GM18505 (cell line): Measurements from ENCODE around the gene HSPG2.
"Not testable (repeated sequence)": the region's sequence is repeated elsewhere in the genome, so short reads cannot be mapped to it uniquely, and the experiment has no call there.

Source experiments
- ATAC-seq: cut with Tn5 transposase; IDR thresholded peaks from one replicate; pipeline ENCODE4 v1.9.1; 2021; ENCODE audit not compliant: unreplicated experiment
- POLR2A ChIP-seq: IDR thresholded peaks from 4 replicates; pipeline ENCODE4 v1.6.1; 2011; ENCODE audit warnings: borderline replicate concordance; ENCODE audit not compliant: insufficient read depth, insufficient read length; ENCODE audit errors: extremely low read depth

The HSPG2 gene

DNA sequence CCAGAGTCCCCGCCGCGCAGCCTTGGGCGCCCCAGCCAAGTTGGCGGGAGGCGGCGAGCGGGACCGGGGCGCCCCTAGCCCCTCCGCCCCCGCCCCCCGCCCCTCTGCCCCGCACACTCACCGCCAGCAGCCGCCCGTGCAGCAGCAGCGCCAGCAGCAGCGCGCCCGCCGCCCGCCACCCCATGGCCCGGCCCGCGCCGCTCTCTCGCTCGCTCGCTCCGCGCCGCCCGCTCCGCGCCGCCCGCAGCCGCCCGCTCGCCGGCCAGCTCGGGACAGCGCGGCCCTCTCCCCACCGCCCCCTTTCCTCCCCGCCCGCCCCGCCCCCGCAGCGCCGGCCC lies at the start of gene HSPG2:
Gene HSPG2 (minus strand): TSS at position 277 of the 338 bp plus-strand sequence. CDS start 93 bp downstream, at position 184.
- peak; percentile 28 for ATAC-seq
- no peak for TF ChIP-seq POLR2A

DNA sequence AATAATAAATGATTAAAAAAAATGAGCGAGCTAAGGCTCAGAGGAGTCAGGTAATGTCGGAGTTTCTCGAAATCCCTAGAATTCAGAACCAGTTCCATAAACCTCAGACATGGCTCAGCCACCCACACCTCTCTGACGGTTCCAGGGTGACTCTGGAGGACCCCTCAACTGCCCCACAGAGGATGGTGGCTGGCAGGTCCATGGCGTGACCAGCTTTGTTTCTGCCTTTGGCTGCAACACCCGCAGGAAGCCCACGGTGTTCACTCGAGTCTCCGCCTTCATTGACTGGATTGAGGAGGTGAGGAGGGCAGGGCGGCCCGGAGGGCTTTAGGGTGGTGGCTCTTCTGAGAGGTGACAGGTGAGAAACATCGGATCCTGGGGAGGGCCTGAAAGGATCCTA lies 49.3 kb upstream of the HSPG2 start:
- ATAC-seq, result not testable (repeated sequence)

DNA sequence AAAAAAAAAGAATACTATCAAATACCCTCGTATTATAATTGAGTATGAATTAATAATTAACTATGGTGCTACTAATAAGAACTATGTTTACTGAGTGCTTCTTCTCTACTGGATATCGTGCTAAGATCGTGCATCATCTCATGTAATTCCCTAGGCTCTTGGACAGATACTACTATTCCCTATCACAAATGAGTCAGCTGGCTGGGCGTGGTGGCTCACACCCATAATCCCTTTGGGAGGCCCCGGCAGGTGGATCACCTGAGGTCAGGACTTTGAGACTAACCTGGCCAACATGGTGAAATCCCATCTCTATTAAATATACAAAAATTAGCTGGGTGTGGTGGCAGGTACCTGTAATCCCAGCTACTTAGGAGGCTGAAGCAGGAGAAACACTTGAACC lies 48.8 kb upstream of the HSPG2 start:
- not testable (repeated sequence) for ATAC-seq

DNA sequence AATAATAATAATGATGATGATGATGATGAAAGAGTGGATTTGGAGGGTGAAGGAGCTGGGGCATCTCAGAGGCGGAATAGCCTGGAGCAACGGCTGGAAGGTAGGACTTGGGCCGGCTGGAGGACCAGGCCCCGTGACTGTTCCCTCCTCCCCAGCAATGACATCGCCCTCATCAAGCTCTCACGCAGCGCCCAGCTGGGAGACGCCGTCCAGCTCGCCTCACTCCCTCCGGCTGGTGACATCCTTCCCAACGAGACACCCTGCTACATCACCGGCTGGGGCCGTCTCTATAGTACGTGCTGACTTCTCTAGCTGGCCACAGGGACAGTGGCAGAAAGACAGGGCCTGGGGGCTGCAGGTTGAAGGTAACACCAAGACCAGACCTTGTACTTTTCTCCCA lies 46.4 kb upstream of the HSPG2 start:
- ATAC-seq, result not testable (repeated sequence)

DNA sequence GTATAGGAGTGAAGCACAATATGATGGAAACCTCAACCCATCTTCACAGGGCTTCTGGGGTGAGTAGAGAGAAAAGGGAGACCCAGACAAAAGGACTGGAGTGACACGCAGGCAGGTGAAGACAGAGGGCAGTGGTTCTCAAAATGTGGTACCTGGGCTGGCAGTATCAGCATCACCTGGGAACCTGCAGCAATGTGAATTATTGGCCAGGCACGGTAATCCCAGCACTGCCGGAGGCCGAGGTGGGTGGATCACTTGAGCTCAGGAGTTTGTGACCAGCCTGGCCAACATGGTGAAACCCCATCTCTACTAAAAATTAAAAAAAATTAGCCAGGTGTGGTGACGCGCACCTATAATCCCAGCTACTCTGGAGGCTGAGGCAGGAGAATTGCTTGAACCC lies 45.0 kb upstream of the HSPG2 start:
- not testable (repeated sequence) for ATAC-seq

DNA sequence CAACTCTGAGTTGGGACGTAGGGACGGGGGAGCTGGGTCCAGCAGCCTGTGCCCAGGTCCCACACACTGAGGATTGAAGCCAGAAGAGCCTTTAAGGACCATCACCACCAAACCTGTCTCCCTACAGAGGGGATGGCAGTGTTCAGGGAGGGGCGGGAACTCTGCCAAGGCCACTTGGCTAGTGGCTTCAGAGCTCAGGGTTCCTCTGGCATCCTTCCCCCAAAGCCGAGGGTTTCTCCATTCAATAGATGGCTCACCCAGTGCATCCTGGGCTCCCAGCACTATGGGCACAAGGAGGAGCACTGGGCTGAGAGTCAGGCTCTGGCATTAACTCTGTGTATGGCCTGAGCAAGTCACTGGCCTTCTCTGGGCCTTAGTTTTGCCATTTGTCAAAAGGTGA lies 44.1 kb upstream of the HSPG2 start:
- not testable (repeated sequence) for ATAC-seq

DNA sequence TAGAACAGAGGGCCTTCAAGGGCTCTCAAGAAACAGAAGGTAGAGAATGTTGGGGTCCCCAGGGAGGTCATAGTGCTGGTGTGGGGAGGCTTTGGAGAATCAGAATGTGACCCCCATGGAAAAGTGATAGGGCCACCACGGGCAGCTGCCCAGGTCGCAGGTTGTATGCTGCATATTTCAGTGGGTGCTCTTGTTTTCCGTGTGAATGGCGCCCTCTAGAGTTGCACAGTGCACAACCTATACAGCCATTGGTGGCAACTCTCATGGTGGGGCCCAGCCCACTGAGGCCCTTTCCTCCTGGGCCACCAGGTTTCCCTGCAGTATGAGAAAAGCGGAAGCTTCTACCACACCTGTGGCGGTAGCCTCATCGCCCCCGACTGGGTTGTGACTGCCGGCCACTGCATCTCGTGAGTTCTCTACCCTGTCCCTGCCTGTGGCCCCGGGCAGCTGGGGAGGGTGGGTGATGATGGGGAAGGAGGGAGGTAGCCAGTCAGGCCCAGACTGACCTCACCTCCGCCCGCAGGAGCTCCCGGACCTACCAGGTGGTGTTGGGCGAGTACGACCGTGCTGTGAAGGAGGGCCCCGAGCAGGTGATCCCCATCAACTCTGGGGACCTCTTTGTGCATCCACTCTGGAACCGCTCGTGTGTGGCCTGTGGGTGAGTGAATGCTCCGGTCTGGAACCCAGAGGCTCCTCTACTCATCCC lies 43.6 kb upstream of the HSPG2 start:
- not testable (repeated sequence) for ATAC-seq

DNA sequence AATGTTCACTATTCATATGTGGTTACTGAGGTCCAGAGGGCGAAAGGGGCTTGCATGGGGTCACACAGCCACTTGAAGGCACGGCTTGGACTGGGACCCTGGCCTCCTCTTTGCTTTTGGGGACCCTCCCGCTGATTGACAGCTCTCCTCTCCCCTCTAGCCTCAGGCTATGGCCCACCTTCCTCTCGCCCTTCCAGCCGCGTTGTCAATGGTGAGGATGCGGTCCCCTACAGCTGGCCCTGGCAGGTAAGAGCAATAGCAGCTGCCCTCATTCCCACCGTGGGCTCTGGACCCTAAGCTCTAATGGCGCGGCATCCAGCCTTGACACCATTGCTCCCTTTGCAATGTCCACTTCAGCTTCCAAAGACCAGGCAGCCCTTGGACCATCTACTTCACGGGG lies 41.1 kb upstream of the HSPG2 start:
- not testable (repeated sequence) for ATAC-seq

DNA sequence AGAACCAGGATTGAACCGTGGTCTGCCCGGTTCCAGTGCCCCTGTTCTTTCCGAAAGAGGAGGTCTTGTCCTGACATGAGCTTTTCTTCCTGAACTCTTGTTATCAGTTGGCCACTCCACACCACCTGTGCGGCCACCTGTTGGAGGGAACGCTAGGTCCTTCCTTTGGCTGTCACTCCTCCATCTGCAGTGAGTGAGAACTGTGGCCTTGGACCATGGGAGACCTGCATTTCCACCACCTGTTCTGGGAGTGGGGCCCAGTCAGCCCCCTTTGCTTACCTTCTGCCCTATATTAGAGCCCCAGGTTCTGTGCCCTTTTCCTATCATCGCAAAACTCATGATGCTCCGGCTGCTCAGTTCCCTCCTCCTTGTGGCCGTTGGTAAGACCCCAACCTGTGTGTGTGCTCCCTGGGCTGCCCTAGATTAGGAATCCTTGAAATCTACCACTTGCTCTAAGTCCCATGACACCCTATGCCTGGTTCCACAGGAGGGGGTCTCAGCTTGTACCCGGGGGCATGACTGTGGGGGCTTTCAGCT lies 39.7 kb upstream of the HSPG2 start, which contains the start of gene CELA3B:
Gene CELA3B (plus strand): TSS at position 320 of the 537 bp plus-strand sequence. CDS start 18 bp downstream, at position 338.
- ATAC-seq, result not testable (repeated sequence)

DNA sequence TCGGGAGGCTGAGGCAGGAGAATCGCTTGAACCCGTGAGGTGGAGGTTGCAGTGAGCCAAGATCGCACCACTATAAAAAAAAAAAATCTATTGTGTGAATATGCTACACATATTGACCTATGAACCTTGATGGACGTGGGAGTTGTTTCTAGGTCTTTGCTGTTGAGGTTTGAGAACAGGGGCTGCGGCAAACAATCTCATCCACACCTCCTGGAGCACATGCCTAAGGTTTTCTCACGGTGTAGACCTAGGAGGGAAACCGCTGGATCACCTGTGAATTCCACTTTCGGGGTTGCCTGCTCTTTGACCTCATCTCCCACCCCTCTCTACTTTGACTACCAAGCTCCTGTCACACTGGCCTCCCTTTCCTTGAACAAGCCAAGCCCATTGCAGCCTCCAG lies 38.2 kb upstream of the HSPG2 start:
- not testable (repeated sequence) for ATAC-seq

DNA sequence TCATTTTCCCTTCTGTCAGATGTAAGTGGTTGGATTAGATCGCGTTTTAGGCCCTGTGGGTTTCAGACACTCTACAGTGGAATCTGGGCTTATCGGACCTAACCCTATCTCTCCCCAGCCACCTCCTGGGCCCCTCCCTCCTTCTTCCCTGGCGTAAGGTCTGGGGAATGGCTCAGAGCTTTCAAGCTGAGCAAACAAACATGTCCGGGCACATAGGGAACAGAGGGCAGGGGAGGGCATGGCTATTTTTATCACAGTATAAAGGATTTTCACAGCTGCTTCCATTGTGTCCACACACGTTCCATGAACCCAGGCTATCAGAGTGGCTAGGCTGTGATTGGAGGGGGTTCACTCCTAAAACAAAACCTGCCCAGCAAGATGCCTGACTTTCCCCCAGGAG lies 37.6 kb upstream of the HSPG2 start:
- not testable (repeated sequence) for ATAC-seq

DNA sequence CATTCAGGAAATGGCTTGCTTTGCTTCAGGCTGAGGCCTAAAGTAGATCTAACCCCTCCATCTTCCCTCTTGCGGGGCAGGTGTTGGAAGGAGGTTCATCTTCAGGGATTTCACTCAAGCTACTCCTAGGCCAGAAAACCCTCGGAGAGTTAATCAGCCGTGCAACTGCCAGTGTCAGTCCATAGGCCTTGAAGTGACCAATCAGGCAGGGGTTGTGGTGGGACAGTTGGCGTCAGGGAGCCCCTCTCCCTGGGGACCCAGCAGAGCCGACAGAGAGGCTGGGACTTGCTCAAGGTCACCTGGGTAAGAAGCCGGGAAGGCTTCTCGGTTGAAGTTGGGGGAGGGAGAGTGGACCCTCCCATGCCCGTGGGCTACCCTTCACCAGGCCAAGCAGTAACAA lies 36.8 kb upstream of the HSPG2 start:
- ATAC-seq, result not testable (repeated sequence)

DNA sequence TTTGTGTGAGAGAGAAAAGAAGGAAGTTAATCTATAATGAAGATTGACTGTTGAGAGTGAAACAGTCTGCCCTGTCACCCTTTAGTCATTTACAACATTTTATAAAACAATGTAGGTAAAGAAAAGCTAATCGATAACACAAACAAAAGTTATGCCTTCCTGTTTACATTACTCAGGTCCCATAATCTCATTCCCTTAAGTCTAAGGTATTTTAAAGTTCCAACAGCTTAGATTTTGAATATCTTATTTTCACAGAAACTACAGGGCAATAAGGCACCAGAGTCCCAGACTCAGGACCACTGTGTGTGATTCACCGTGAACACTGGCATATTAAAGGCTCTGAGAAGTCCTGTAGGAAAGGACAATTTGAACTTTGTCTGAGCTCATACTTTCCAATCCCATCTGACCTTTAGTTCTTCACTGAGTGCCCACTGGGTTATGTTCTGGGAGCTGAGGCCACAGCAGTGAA lies 35.9 kb upstream of the HSPG2 start:
- not testable (repeated sequence) for ATAC-seq

DNA sequence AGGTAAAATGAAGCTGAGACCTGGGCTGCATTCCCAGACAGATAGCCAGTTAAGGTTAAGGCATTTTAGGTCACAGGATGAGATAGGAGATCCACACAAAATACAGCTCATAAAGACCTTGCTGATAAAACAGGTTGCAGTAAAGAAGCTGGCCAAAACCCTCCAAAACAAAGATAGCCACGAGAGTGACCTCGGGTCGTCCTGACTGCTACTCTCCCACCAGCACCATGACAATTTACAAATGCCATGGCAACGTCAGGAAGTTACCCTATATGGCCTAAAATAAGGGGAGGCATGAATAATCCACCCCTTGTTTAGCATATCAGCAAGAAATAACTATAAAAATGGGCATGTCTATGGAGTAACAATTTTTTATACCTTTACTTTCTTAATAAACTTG lies 33.4 kb upstream of the HSPG2 start:
- ATAC-seq, result not testable (repeated sequence)

DNA sequence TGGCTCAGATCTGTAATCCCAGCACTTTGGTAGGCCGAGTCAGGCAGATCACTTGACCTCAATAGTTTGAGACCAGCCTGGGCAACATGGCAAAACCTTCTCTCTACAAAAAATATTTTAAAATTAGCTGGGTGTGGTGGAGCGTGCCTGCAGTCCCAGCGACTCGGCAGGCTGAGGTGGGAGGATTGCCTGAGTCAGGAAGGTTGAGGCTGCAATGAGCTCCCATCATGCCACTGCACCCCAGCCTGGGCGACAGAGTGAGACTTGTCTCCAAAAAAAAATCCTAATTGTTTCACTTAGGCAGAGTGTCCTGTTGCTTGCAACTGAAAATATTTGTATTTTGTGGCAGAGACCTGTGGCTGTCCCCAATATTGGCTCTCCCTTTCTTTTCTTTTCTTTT lies 32.0 kb upstream of the HSPG2 start:
- not testable (repeated sequence) for ATAC-seq

DNA sequence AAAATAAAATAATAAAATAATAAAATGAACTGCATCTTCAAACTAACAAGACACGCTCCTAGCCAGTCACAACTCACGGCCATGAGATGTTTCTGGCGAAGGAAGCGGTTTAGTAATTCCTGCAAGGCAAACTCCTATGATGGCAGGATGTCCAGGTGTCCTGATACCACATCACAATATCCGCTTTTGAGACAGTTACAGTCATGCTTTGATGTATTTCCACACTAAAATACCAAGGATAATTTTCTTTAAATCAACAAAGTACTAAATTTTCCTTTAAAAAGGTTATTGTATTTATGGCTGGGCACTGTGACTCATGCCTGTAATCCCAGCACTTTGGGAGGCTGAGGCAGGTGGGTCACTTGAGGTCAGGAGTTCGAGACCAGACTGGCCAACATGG lies 30.1 kb upstream of the HSPG2 start:
- not testable (repeated sequence) for ATAC-seq
